SH-SY5Y (cell line): Measurements from ENCODE around the gene MPHOSPH9.

Experiments
- GATA2 ChIP-seq: IDR thresholded peaks from 2 replicates; pipeline ENCODE4 v1.6.1; 2011; ENCODE audit warnings: mild to moderate bottlenecking, low read depth, low read length
- GATA3 ChIP-seq: IDR thresholded peaks from 2 replicates; pipeline ENCODE4 v1.6.1; 2011; ENCODE audit warnings: low read depth, mild to moderate bottlenecking, low read length, moderate library complexity

MPHOSPH9 gene

DNA sequence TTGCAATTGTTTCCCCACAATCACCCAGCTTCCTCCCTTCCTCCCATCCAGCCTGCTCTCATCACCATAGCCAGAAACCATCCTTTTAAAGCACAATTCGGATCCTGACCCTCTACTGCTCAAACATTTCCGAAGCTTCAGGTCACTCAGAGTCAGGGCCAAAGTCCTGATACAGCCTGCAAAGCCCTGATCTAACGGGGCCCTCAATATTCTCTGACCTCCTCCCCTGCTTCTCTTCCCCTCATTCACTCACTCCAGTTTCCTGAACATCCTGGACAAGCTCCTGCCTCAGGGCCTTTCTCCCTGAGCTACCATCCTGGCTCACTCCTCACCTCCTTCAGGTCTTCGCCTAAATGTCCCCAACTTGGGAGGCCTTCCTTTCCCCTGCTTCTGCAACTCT is 128.1 kb downstream of the MPHOSPH9 start:
- TF ChIP-seq GATA3 (no peak), GATA2 (no peak)
